GM12874 (cell line): ENCODE data around the gene RPN2.

Experiments
- TF ChIP-seq, protein P1 (sequence below): IDR thresholded peaks from 2 replicates; pipeline ENCODE4 v1.5.1; 2011; ENCODE audit warnings: low read depth, mild to moderate bottlenecking, control low read depth, low read length, moderate library complexity; ENCODE audit not compliant: insufficient read depth

The RPN2 gene

GRCh38 chr20:37162646-37163045 is 16.5 kb upstream of the RPN2 start:
- TF ChIP-seq, protein P1, sequence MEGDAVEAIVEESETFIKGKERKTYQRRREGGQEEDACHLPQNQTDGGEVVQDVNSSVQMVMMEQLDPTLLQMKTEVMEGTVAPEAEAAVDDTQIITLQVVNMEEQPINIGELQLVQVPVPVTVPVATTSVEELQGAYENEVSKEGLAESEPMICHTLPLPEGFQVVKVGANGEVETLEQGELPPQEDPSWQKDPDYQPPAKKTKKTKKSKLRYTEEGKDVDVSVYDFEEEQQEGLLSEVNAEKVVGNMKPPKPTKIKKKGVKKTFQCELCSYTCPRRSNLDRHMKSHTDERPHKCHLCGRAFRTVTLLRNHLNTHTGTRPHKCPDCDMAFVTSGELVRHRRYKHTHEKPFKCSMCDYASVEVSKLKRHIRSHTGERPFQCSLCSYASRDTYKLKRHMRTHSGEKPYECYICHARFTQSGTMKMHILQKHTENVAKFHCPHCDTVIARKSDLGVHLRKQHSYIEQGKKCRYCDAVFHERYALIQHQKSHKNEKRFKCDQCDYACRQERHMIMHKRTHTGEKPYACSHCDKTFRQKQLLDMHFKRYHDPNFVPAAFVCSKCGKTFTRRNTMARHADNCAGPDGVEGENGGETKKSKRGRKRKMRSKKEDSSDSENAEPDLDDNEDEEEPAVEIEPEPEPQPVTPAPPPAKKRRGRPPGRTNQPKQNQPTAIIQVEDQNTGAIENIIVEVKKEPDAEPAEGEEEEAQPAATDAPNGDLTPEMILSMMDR: no peak

- TF ChIP-seq, protein P1: no peak
Observed at GRCh38 chr20:37163832-37164554, 15.1 kb upstream of the RPN2 start.

DNA sequence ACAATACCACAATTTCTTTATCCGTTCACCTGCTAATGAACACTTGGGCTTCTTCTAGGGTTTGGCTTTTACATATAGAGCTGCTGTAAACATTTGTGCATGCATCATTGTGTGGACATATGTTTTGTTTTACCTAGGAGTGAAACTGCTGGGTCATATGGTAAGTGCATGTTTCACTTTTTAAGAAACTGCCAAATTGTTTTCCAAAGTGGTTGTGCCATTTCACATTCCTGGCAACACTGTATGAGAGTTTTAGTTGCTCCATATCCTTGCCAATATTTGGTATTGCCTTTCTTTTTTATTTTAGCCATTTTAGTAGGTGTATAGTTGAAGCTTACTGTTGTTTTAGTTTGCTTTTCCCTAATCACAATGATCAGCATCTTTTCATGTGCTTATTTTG is 14.1 kb upstream of the RPN2 start:
- TF ChIP-seq, protein P1: no peak

GRCh38 chr20:37166867-37167266 is 12.3 kb upstream of the RPN2 start:
- TF ChIP-seq, protein P1: no peak

DNA sequence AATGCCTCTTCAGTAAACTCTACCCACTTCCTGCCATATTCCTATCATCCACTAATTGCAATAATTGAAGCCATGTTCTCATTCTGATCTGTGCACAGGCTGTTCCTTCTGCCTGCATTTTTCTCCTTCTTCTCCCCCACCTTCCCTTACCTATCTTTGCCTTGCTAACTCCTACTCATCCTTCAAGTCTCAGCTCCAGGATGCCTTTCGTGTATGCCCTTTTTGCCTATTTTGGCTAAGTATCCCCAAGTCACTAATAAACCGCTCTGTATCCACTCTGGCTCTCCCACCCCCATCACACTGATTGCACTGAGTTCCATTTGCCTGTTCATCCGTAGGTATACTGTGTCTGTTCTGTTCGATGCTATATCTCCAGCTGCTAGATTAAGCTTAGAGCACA is 6.3 kb upstream of the RPN2 start:
- TF ChIP-seq, protein P1: no peak

GRCh38 chr20:37179683-37180524 is 774 bp downstream of the RPN2 start:
- TF ChIP-seq, protein P1: no peak

- TF ChIP-seq, protein P1: no peak
Observed at GRCh38 chr20:37185686-37186085, 6.6 kb downstream of the RPN2 start.
